ENCODE data around the gene PCDHB14.

DNA sequence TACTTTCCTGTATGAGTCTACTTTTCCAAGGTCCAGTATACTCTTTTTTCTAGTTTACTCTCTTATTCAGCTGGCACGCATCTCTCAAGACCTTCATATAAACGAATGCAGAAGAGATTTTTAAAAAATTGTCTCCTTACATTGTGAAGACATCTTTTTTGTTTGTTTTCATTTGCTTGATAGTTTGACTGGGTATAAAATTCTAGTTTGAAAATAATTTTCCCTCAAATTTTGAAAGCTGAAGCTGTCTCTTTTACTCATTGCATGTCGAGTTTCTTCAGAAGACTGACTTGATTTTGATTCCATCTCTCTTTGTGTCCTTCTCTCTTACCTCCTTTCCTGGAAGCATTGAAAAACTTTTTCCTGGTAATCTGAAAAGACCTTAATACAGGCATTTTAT lies 26.8 kb upstream of the PCDHB14 start:
- TF ChIP-seq, protein P1, sequence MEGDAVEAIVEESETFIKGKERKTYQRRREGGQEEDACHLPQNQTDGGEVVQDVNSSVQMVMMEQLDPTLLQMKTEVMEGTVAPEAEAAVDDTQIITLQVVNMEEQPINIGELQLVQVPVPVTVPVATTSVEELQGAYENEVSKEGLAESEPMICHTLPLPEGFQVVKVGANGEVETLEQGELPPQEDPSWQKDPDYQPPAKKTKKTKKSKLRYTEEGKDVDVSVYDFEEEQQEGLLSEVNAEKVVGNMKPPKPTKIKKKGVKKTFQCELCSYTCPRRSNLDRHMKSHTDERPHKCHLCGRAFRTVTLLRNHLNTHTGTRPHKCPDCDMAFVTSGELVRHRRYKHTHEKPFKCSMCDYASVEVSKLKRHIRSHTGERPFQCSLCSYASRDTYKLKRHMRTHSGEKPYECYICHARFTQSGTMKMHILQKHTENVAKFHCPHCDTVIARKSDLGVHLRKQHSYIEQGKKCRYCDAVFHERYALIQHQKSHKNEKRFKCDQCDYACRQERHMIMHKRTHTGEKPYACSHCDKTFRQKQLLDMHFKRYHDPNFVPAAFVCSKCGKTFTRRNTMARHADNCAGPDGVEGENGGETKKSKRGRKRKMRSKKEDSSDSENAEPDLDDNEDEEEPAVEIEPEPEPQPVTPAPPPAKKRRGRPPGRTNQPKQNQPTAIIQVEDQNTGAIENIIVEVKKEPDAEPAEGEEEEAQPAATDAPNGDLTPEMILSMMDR (IDR thresholded peaks at IDR 0.05) = no peak
- no peak for TF ChIP-seq POLR2AphosphoS5 (IDR thresholded peaks at IDR 0.05; ENCODE audit: low read depth, low read length)
- no peak for TF ChIP-seq TCF7L2 (IDR thresholded peaks at IDR 0.05; ENCODE audit: low read depth, low read length)

Data from Panc1 (cell line).